ENCODE measurements around the gene PHETA1. TPM values are rescaled to one million over a fixed set of nuclear protein-coding genes. Genes with fewer than 3 reads are reported as not detected.
"Not testable (repeated sequence)": the region's sequence is repeated elsewhere in the genome, so short reads cannot be mapped to it uniquely, and the experiment has no call there.

Gene PHETA1
- total and polyA plus RNA-seq, 8 donors: 7.2 to 20.5 (median 10.4) TPM

DNA sequence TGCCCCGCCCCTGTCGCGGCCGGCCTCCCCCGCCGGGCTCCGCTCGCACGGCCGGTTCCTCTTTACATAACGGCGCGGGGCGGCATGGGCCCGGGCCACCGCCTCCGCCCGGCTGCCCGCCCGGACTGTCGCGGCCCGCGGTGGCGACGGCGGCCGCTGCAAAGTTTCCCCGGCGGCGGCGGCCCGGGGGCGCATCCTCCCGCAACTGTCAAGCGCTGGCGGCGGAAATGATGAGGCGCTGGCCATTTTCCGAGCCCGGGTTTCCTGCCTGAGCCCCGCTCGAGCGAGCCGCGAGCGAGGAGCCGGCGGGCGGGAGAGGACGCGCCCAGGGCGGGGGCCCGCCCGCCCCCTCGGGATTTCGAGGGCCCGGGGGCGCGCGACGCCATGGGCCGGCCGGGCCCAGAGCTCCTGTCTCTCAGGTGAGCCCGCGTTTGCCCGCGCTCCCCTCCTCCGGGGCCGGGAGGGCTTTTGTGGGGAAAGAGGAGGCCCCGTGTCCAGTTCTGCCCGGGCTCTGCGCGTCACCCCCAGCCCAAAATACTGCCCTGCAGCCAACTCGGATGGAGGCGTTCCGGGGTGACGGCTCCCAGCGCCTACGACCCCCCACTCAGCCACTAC lies 37.1 kb upstream of the PHETA1 start, which contains the start of gene SH2B3:
SH2B3 (plus strand) TSS at position 65 of the 615 bp plus-strand sequence. CDS start 12,223 bp downstream, outside the sequence.
- ATAC-seq (no peak), DNase-seq (peak in 1 of 4 donors; percentile 64)
- Histone ChIP-seq H3K4me3 (peak within 1 kb of the TSS; percentile 91 to 96), H3K4me1 (peaks cover 30 to 79% of the 10 kb centered on the region in 2 donors), H3K27me3 (no peaks in the 10 kb centered on the region), H3K27ac (peak within 1 kb of the TSS; percentile 89 to 95), H3K9me3 (no peaks in the 10 kb centered on the region), H3K36me3 (no peaks in the 10 kb centered on the region)
- intact Hi-C loops (cut with DNase I): no loop called here
- TF ChIP-seq, protein P1, sequence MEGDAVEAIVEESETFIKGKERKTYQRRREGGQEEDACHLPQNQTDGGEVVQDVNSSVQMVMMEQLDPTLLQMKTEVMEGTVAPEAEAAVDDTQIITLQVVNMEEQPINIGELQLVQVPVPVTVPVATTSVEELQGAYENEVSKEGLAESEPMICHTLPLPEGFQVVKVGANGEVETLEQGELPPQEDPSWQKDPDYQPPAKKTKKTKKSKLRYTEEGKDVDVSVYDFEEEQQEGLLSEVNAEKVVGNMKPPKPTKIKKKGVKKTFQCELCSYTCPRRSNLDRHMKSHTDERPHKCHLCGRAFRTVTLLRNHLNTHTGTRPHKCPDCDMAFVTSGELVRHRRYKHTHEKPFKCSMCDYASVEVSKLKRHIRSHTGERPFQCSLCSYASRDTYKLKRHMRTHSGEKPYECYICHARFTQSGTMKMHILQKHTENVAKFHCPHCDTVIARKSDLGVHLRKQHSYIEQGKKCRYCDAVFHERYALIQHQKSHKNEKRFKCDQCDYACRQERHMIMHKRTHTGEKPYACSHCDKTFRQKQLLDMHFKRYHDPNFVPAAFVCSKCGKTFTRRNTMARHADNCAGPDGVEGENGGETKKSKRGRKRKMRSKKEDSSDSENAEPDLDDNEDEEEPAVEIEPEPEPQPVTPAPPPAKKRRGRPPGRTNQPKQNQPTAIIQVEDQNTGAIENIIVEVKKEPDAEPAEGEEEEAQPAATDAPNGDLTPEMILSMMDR (IDR thresholded peaks at IDR 0.05): no peak

DNA sequence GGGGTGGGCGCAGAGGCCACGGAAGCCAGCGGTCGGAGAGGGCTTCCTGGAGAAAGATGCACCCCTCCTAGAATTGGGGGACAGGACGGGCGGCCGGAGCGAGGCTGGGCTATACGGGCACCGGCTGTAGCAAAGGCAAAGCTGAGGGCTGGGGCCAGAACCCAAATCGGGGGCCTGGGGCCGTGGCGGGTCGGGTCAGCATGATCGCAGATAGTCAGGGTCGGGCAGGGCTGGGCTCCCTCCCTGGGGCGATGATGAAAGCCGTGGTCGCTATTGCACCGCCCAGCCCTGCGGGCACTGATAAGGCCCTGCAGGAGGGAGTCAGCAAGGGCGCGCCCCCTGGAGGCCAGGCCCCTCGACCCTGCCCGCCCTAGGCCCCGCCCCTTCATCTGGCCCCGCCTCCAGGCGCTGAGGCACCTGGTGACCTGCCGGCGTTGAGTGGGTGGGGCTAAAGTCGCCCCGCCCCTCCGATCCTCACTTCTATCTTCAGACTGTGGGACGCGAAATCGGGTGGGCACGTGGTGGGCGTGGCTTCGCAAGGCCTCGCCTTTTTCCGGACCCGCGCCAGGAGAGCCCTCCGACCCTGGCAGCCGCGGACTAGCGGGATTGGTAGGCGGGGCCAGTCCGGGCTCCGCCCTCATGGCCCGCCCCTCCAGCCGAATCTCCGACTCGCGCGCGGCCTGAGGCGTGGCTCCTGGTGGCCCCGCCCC lies 36.4 kb upstream of the PHETA1 start:
- Histone ChIP-seq H3K36me3 (no peaks in the 10 kb centered on the region), H3K4me1 (peaks cover 27 to 72% of the 10 kb centered on the region in 2 donors), H3K27me3 (no peaks in the 10 kb centered on the region), H3K4me3 (peak overlapping the region; percentile 91 to 96), H3K27ac (peak overlapping the region; percentile 89 to 95), H3K9me3 (no peaks in the 10 kb centered on the region)
- ATAC-seq: peak; percentile 92
- DNase-seq: peak; percentile 64 to 99 (median 92)
- TF ChIP-seq, protein P1 (IDR thresholded peaks at IDR 0.05): peak; percentile 35 to 79
- intact Hi-C loops (cut with DNase I): no loop called here

DNA sequence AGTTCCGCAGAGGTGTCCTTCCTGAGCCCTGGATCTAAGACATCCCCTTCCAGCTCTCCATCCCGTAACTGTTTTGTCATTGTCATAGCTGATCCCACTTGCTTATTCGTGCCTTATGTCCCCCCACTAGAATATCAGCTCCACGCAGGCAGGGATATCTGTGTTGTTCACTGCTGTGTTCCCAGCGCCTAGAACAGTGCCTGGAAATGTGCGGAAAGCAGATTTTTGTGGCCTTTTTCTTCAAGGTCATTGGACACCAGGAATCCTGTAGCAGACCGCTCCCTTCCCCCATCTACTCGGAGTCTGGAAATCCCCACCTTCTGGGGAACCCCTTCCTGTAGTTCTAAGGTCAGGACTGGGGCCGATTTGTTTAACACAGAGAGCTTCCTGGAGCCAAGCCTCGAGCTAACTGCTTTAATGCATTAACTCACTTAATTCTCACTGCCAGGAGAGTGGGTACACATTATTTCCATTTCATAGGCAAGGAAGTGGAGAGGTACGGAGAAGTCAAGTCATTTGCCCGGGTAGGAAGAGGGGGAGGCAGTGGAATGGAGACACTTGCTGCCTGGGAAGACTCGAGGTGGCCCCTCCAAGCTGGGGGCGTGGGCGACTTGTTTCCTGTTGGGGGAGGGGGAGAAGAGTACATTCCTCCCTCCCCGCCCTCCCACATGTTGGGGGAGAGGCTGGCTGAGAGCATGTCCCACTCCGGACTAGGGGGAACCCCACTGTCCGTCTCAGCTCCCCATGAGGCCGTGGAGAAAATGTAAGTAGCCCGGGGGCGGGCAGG lies 35.7 kb upstream of the PHETA1 start:
- TF ChIP-seq, protein P1 (IDR thresholded peaks at IDR 0.05): no peak
- Histone ChIP-seq H3K4me1 (peaks cover 22 to 70% of the 10 kb centered on the region in 2 donors), H3K27ac (peak overlapping the region; percentile 89 to 95), H3K27me3 (no peaks in the 10 kb centered on the region), H3K4me3 (peak overlapping the region; percentile 91 to 96), H3K36me3 (no peaks in the 10 kb centered on the region), H3K9me3 (no peaks in the 10 kb centered on the region)
- ATAC-seq (no peak), DNase-seq (no peak)
- intact Hi-C loops (cut with DNase I): no loop called here

DNA sequence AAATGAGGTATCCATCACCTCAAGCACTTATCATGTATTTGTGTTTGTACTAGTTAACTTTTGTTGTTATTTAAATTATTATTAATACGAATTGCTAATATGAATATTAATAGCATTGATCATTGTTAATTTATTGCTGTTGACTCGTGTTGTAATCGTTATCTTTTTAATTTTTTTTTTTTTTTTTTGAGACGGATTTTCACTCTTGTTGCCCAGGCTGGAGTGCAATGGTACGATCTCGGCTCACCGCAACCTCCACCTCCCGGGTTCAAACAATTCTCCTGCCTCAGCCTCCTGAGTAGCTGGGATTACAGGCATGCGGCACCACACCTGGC lies 33.6 kb upstream of the PHETA1 start:
- H3K27ac ChIP-seq: peak overlapping the region; percentile 70 to 95
- H3K36me3 ChIP-seq; H3K27me3 ChIP-seq; H3K4me3 ChIP-seq; DNase-seq; H3K9me3 ChIP-seq; ATAC-seq; intact Hi-C loops (cut with DNase I): not testable (repeated sequence)
- peaks cover 14 to 70% of the 10 kb centered on the region in 2 donors for H3K4me1 ChIP-seq

DNA sequence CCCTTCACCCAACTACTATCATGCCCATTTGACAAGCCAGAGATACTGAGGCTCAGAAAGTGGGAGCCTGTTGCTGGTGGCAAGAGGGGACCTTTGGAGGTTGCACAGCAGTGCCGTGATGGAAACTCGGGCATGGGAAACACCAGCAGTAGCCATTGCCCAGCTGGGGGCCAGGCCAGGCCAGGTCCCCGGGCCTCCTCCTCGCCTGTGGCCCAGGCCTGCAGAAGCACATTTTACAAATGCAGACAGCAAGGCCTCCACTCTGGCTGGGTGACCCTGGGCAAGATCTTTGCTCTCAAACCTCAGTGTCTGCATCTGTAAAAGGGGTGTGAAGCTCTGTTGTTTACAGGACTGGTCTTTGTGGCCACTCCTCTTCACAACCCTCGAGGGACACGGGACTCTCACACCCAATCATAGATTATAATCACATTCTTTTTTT lies 32.3 kb upstream of the PHETA1 start:
- Histone ChIP-seq H3K9me3 (no peaks in the 10 kb centered on the region), H3K27me3 (no peaks in the 10 kb centered on the region), H3K4me3 (no peak overlapping the region), H3K36me3 (no peaks in the 10 kb centered on the region), H3K4me1 (peaks cover 10 to 72% of the 10 kb centered on the region in 2 donors), H3K27ac (no peak overlapping the region)
- intact Hi-C loops (cut with DNase I): no loop called here
- no peak for ATAC-seq
- no peak for DNase-seq
- TF ChIP-seq, protein P1 (IDR thresholded peaks at IDR 0.05): no peak

DNA sequence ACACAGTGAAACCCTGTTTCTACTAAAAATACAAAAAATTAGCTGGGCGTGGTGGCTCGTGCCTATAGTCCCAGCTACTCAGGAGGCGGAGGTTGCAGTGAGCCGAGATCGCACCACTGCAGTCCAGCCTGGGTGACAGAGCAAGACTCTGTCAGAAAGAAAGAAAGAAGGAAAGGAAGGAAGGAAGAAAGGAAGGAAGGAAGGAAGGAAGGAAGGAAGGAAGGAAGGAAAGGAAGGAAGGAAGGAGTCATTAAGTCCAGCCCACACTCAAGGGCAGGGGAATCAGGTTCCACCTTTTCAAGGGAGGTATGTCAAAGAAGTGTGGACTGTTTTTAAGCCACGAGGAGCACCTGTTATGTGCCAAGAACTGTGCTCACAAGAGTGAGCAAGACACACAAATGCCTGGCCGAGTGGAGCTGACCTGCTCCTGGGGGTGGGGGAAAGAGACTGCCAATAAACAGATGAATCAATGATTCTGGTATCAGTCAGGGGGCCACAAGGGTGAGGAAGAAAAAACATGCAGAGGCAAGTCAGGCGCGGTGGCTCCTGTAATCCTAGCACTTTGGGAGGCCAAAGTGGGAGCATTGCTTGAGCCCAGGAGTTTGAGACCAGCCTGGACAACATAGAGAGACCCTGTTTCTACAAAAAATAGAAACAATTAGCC lies 31.0 kb upstream of the PHETA1 start:
- H3K36me3 ChIP-seq, DNase-seq, H3K4me3 ChIP-seq, H3K9me3 ChIP-seq, ATAC-seq, H3K27me3 ChIP-seq: not testable (repeated sequence)
- Histone ChIP-seq H3K27ac (peak overlapping the region in 1 of 2 donors; percentile 63), H3K4me1 (peaks cover 6 to 68% of the 10 kb centered on the region in 2 donors)
- intact Hi-C loops (cut with DNase I): loop anchor here in 1 of 2 donors (5.0 kb wide), 1 partner anchor 52 kb away; no protein-coding TSS in a partner anchor

Data from left lung (tissue), 10 donors.